GM10847 (cell line): ENCODE results near the gene TBC1D5.

Experiments used
- POLR2A ChIP-seq: IDR thresholded peaks from 2 replicates; pipeline ENCODE4 v1.6.1; 2011; ENCODE audit not compliant: insufficient read length; ENCODE audit errors: extremely low read depth

TBC1D5 gene

GRCh38 chr3:17307887-17308286 lies 434.5 kb downstream of the TBC1D5 start:
- no peak for TF ChIP-seq POLR2A

- TF ChIP-seq POLR2A: no peak
These were observed 434.9 kb downstream of the TBC1D5 start for GRCh38 chr3:17307482-17307881.

GRCh38 chr3:17304969-17305368 lies 437.5 kb downstream of the TBC1D5 start:
- TF ChIP-seq POLR2A: no peak

GRCh38 chr3:17302774-17303173 lies 439.7 kb downstream of the TBC1D5 start:
- no peak for TF ChIP-seq POLR2A

- no peak for TF ChIP-seq POLR2A
These were observed 440.3 kb downstream of the TBC1D5 start for GRCh38 chr3:17302170-17302569.

GRCh38 chr3:17301271-17301670 lies 441.2 kb downstream of the TBC1D5 start:
- TF ChIP-seq POLR2A: no peak

GRCh38 chr3:17300441-17300840 lies 442.0 kb downstream of the TBC1D5 start:
- TF ChIP-seq POLR2A: no peak

- no peak for TF ChIP-seq POLR2A
These were observed 444.4 kb downstream of the TBC1D5 start for GRCh38 chr3:17298038-17298437.

GRCh38 chr3:17292556-17292955 lies 449.9 kb downstream of the TBC1D5 start:
- no peak for TF ChIP-seq POLR2A

GRCh38 chr3:17290894-17291293 lies 451.5 kb downstream of the TBC1D5 start:
- TF ChIP-seq POLR2A: no peak

- no peak for TF ChIP-seq POLR2A
These were observed 453.5 kb downstream of the TBC1D5 start for GRCh38 chr3:17288839-17289399.

GRCh38 chr3:17287006-17287689 lies 455.3 kb downstream of the TBC1D5 start:
- TF ChIP-seq POLR2A: no peak

- TF ChIP-seq POLR2A: no peak
These were observed 464.4 kb downstream of the TBC1D5 start for GRCh38 chr3:17278006-17278405.

- TF ChIP-seq POLR2A: no peak
These were observed 475.6 kb downstream of the TBC1D5 start for GRCh38 chr3:17266846-17267245.

GRCh38 chr3:17261627-17262369 lies 480.6 kb downstream of the TBC1D5 start:
- no peak for TF ChIP-seq POLR2A

- no peak for TF ChIP-seq POLR2A
These were observed 482.2 kb downstream of the TBC1D5 start for GRCh38 chr3:17260257-17260656.
